Sigmoid colon (tissue), 7 donors: Measurements from ENCODE around the gene RUNDC3A. TPM values are rescaled to one million over a fixed set of nuclear protein-coding genes. Genes with fewer than 3 reads are reported as not detected.

Experiments
- DNase-seq: peaks from one replicate; pipeline ENCODE4 v3.0.0-alpha.2; 2019
- H3K27ac ChIP-seq, 4 donors: fragments of 200-600 bp; sonication (generic); one replicate each; pipeline ENCODE4 v1.5.1; 2016 to 2019; ENCODE audit warnings: mild to moderate bottlenecking in 1 of 4
- H3K27me3 ChIP-seq, 3 donors: fragments of 200-600 bp; sonication (generic); one replicate each; pipeline ENCODE4 v1.5.1; 2019; ENCODE audit warnings: mild to moderate bottlenecking in 1 of 3
- H3K36me3 ChIP-seq, 4 donors: fragments of 200-600 bp; sonication (generic); one replicate each; pipeline ENCODE4 v1.5.1; 2016 to 2019
- H3K4me1 ChIP-seq, 4 donors: fragments of 200-600 bp; sonication (generic); one replicate each; pipeline ENCODE4 v1.5.1; 2017 to 2019
- H3K4me3 ChIP-seq, 4 donors: fragments of 200-600 bp; sonication (generic); one replicate each; pipeline ENCODE4 v1.5.1; 2017 to 2019; ENCODE audit warnings: mild to moderate bottlenecking in 2 of 4, moderate library complexity in 1 of 4
- H3K9me3 ChIP-seq, 4 donors: fragments of 200-600 bp in 3 of 4; sonication (generic) in 3 of 4; one replicate each; pipeline versions ENCODE4 v1.5.1 to v1.6.1; 2013 to 2019
- CTCF ChIP-seq, 4 experiments: fragments of 450-650 bp in 3 of 4; fragments of 200-600 bp in 1 of 4; IDR thresholded peaks; one replicate each; pipeline ENCODE4 v1.5.1; 2016 to 2019; ENCODE audit warnings: antibody characterized with exemption in 4 of 4, mild to moderate bottlenecking in 3 of 4, moderate library complexity in 2 of 4
- EP300 ChIP-seq, 4 donors: sonication (generic); formaldehyde crosslinking; IDR thresholded peaks; one replicate each; pipeline ENCODE4 v1.6.1; 2017; ENCODE audit warnings: antibody characterized with exemption in 4 of 4
- POLR2A ChIP-seq, 2 donors: fragments of 450-650 bp; IDR thresholded peaks; one replicate each; pipeline ENCODE4 v1.6.1; 2016; ENCODE audit warnings: antibody characterized with exemption in 2 of 2, mild to moderate bottlenecking in 2 of 2, moderate library complexity in 2 of 2
- POLR2AphosphoS5 ChIP-seq, 4 donors: sonication (generic); formaldehyde crosslinking; IDR thresholded peaks; one replicate each; pipeline ENCODE4 v1.6.1; 2017; ENCODE audit warnings: antibody characterized with exemption in 4 of 4
- WGBS, 2 donors: extraction: QIAGEN DNeasy Blood & Tissue Kit; methylation state at CpG; one replicate each; pipeline ENCODE4 v1.1.7; 2013; 5-methylcytosine and 5-hydroxymethylcytosine counted together
- intact Hi-C: fragments of 100-400 bp; cut with DNase I; formaldehyde crosslinking; loops from one replicate; pipeline ENCODE4 v1.15.1; 2023
- polyA plus RNA-seq, 3 donors: library from polyadenylated mRNA; stranded (reverse); fragments of 200-250 nt; gene quantifications; one replicate each; pipeline ENCODE4 v1.2.3, GENCODE V29; 2013
- total RNA-seq, 4 donors: library from RNA; depleted of rRNA; stranded (reverse); fragments of >200 nt; gene quantifications; one replicate each; pipeline ENCODE4 v1.1.0, GENCODE V29; 2016
- donor health status: healthy with polysubstance abuse.
- donor health status: Bipolar disorder and iron deficiency.
- donor health status: healthy.

Gene RUNDC3A
- total and polyA plus RNA-seq, 7 donors: 0.46 to 10.5 (median 2.5) TPM

GRCh38 chr17:44308865-44309264 lies 464 bp downstream of the RUNDC3A start:
- no peak for DNase-seq
- peak overlapping the region in 3 of 4 donors; percentile 35 to 55 (median 54) for H3K4me3 ChIP-seq
- TF ChIP-seq POLR2AphosphoS5 (IDR thresholded peaks at IDR 0.05) (no peak), POLR2A (IDR thresholded peaks at IDR 0.05) (no peak), CTCF (IDR thresholded peaks at IDR 0.05) (no peak), EP300 (IDR thresholded peaks at IDR 0.05) (no peak)
- H3K27me3 ChIP-seq: peaks cover 0 to 15% (median 12%) of the 10 kb centered on the region in 3 donors
- 3 to 9% methylated on average over 15 of the region's 15 CpGs for WGBS, 2 donors
- peaks cover 0 to 21% (median 19%) of the 10 kb centered on the region in 4 donors for H3K4me1 ChIP-seq
- no peaks in the 10 kb centered on the region for H3K36me3 ChIP-seq
- peak overlapping the region in 3 of 4 donors; percentile 68 to 87 (median 85) for H3K27ac ChIP-seq
- H3K9me3 ChIP-seq: no peaks in the 10 kb centered on the region
- intact Hi-C loops: loop anchor here (1.0 to 5.0 kb wide), 3 partner anchors 15 to 86 kb away; partner anchors contain the start of genes GRN and SLC25A39

GRCh38 chr17:44309472-44309871 lies 1.1 kb downstream of the RUNDC3A start:
- 36 to 69% methylated on average over 5 of the region's 5 CpGs for WGBS, 2 donors
- Histone ChIP-seq H3K27me3 (peaks cover 4 to 21% (median 18%) of the 10 kb centered on the region in 3 donors), H3K4me1 (peaks cover 0 to 21% (median 20%) of the 10 kb centered on the region in 4 donors), H3K36me3 (no peaks in the 10 kb centered on the region), H3K4me3 (no peak overlapping the region), H3K9me3 (no peaks in the 10 kb centered on the region), H3K27ac (no peak overlapping the region)
- no peak for DNase-seq
- intact Hi-C loops: loop anchor here (2.0 to 5.0 kb wide), 2 partner anchors 38 to 87 kb away; partner anchors contain the start of gene GRN
- TF ChIP-seq POLR2A (IDR thresholded peaks at IDR 0.05): no peak
- no peak for TF ChIP-seq EP300 (IDR thresholded peaks at IDR 0.05)
- no peak for TF ChIP-seq CTCF (IDR thresholded peaks at IDR 0.05)
- no peak for TF ChIP-seq POLR2AphosphoS5 (IDR thresholded peaks at IDR 0.05)

GRCh38 chr17:44310188-44310587 lies 1.8 kb downstream of the RUNDC3A start:
- TF ChIP-seq CTCF (IDR thresholded peaks at IDR 0.05) (no peak), EP300 (IDR thresholded peaks at IDR 0.05) (no peak), POLR2AphosphoS5 (IDR thresholded peaks at IDR 0.05) (no peak), POLR2A (IDR thresholded peaks at IDR 0.05) (no peak)
- Histone ChIP-seq H3K27me3 (peaks cover 11 to 28% (median 25%) of the 10 kb centered on the region in 3 donors), H3K9me3 (no peaks in the 10 kb centered on the region), H3K4me1 (peaks cover 0 to 26% (median 26%) of the 10 kb centered on the region in 4 donors), H3K36me3 (no peaks in the 10 kb centered on the region), H3K27ac (no peak overlapping the region), H3K4me3 (no peak overlapping the region)
- 88 to 93% methylated on average over 2 of the region's 2 CpGs for WGBS, 2 donors
- no peak for DNase-seq
- intact Hi-C loops: no loop called here

- Histone ChIP-seq H3K27me3 (peaks cover 16 to 34% (median 31%) of the 10 kb centered on the region in 3 donors), H3K36me3 (no peaks in the 10 kb centered on the region), H3K9me3 (no peaks in the 10 kb centered on the region), H3K4me3 (no peak overlapping the region), H3K4me1 (peaks cover 0 to 32% (median 31%) of the 10 kb centered on the region in 4 donors), H3K27ac (no peak overlapping the region)
- 78 to 79% methylated on average over 10 of the region's 10 CpGs for WGBS, 2 donors
- no peak for DNase-seq
- no peak for TF ChIP-seq POLR2AphosphoS5 (IDR thresholded peaks at IDR 0.05)
- TF ChIP-seq CTCF (IDR thresholded peaks at IDR 0.05): no peak
- TF ChIP-seq POLR2A (IDR thresholded peaks at IDR 0.05): no peak
- no peak for TF ChIP-seq EP300 (IDR thresholded peaks at IDR 0.05)
- intact Hi-C loops: no loop called here
Observed at GRCh38 chr17:44310609-44311376, 2.4 kb downstream of the RUNDC3A start.
